ENCODE measurements around the gene UVRAG.

DNA sequence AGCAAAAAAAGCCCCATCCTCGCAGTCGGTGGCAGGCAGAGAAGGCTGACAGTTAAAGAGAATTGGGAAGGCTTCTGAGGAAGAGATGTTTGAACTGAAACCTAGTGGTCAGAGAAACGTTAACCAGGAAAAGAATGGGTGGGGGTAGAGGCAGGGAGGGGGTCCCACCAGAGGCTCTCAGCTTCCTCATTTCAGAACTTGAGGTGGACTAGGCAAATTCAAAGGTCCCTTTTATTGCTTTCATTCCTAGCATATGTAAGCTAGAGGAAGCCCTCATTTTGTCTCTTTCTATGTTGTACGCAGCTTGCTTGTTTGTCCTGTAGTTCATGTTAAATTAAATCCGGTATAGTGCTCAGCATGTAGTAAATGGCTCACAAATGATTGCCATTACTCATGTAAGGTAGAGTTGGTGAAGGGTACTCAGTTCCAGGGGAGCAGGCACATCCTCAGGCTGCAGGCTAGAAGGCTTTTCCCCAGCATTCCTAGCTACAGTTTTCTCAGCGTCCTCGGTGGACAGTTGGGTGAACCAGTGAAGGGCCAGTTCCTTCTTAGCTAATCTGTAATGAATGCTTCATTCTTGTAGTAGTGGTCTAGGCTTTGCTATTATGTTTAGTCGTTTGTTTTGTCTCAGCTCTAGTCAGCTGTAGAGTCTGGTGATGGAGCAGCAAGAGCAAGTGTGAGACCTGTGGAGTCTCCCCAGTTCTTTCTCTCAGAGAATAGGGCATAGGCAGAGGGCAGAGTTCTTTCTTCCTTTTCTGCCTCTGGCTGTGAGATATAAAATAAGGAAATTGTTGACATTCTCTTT is 58.6 kb downstream of the UVRAG start:
- TF ChIP-seq RFX5 (IDR thresholded peaks at IDR 0.05; ENCODE audit: low read depth, low read length) (no peak), RAD21 (IDR thresholded peaks at IDR 0.05; ENCODE audit: low read length) (no peak), MAFK (IDR thresholded peaks at IDR 0.05; ENCODE audit: low read depth, low read length) (no peak), POLR2A (IDR thresholded peaks at IDR 0.05; ENCODE audit: low read depth, low read length) (no peak)
- TF ChIP-seq, protein P1, sequence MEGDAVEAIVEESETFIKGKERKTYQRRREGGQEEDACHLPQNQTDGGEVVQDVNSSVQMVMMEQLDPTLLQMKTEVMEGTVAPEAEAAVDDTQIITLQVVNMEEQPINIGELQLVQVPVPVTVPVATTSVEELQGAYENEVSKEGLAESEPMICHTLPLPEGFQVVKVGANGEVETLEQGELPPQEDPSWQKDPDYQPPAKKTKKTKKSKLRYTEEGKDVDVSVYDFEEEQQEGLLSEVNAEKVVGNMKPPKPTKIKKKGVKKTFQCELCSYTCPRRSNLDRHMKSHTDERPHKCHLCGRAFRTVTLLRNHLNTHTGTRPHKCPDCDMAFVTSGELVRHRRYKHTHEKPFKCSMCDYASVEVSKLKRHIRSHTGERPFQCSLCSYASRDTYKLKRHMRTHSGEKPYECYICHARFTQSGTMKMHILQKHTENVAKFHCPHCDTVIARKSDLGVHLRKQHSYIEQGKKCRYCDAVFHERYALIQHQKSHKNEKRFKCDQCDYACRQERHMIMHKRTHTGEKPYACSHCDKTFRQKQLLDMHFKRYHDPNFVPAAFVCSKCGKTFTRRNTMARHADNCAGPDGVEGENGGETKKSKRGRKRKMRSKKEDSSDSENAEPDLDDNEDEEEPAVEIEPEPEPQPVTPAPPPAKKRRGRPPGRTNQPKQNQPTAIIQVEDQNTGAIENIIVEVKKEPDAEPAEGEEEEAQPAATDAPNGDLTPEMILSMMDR (conservative IDR thresholded peaks at IDR 0.05; ENCODE audit: low read depth, low read length): no peak
- TF ChIP-seq, protein P2, sequence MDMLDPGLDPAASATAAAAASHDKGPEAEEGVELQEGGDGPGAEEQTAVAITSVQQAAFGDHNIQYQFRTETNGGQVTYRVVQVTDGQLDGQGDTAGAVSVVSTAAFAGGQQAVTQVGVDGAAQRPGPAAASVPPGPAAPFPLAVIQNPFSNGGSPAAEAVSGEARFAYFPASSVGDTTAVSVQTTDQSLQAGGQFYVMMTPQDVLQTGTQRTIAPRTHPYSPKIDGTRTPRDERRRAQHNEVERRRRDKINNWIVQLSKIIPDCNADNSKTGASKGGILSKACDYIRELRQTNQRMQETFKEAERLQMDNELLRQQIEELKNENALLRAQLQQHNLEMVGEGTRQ (IDR thresholded peaks at IDR 0.05; ENCODE audit: low read depth, low read length): no peak

Data from IMR-90 (cell line).